GF-D8 (cell line): ENCODE results near the gene GPS2.

Experiments used
- DNase-seq: peaks from one replicate; lab custom pipeline; 2025; lab: John Stamatoyannopoulos, UW

GPS2 gene

GRCh38 chr17:7317161-7317803 lies 2.1 kb upstream of the GPS2 start:
- no peak for DNase-seq

- no peak for DNase-seq
Measured at GRCh38 chr17:7315570-7316235, 543 bp upstream of the GPS2 start.

GRCh38 chr17:7313890-7314718 lies 1.1 kb downstream of the GPS2 start:
- no peak for DNase-seq

GRCh38 chr17:7313088-7313889 lies 1.9 kb downstream of the GPS2 start:
- DNase-seq, result no peak

GRCh38 chr17:7312432-7313087 lies 2.6 kb downstream of the GPS2 start:
- no peak for DNase-seq

GRCh38 chr17:7311110-7311705 lies 4.0 kb downstream of the GPS2 start:
- DNase-seq, result no peak

- DNase-seq, result no peak
Measured at GRCh38 chr17:7309628-7310027, 5.5 kb downstream of the GPS2 start.

GRCh38 chr17:7308625-7309433 lies 6.3 kb downstream of the GPS2 start:
- DNase-seq, result peak; percentile 16

- no peak for DNase-seq
Measured at GRCh38 chr17:7307686-7308624, 7.2 kb downstream of the GPS2 start.

- DNase-seq, result peak; percentile 94
Measured at GRCh38 chr17:7306911-7307685, 8.1 kb downstream of the GPS2 start, which contains the start of gene EIF5A. TSS of gene EIF5A (plus strand) at chr17:7307628. CDS start at chr17:7309636, 2,008 bp downstream.

GRCh38 chr17:7304179-7304578 lies 11.0 kb downstream of the GPS2 start:
- no peak for DNase-seq

GRCh38 chr17:7296189-7296861 lies 18.8 kb downstream of the GPS2 start:
- peak; percentile 20 for DNase-seq

GRCh38 chr17:7295230-7296180 lies 19.7 kb downstream of the GPS2 start:
- no peak for DNase-seq

GRCh38 chr17:7294614-7295153 lies 20.5 kb downstream of the GPS2 start, which contains the start of gene YBX2:
TSS of gene YBX2 (minus strand) at chr17:7294639. CDS start at chr17:7294500, 139 bp downstream.
- DNase-seq, result peak; percentile 61

GRCh38 chr17:7293816-7294613 lies 21.1 kb downstream of the GPS2 start:
- DNase-seq, result no peak
